ENCODE data around the gene PTPRK.

The PTPRK gene

DNA sequence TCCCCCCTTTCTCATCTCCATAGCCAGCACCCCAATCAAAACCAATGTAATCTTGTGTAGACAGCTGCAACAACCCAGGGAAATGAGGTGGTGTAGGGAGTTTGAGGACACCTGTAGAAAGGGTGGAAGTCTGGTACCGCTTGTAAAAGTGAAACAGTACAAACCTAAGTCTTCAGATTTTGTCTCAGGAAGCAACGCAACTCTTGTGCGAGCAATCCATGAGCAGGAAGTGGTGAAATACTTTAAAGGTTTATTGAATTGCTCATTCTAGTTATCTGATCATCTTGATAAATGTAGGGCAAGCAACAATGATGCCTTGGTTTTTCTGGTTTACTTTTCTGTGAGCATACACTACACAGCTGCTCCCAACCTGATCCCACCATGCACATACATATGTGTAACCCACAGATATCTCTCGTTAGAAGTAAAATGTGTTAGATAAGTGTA is 548.4 kb downstream of the PTPRK start:
- H3K79me2 ChIP-seq (ENCODE audit: low read length), result no peaks in the 10 kb centered on the region
- H3K9ac ChIP-seq (ENCODE audit: low read length), result no peak overlapping the region
- H3K27ac ChIP-seq (ENCODE audit: low read length), result no peak overlapping the region
- no peaks in the 10 kb centered on the region for H3K27me3 ChIP-seq (ENCODE audit: low read depth, low read length)
- H3K4me1 ChIP-seq (ENCODE audit: low read length), result no peaks in the 10 kb centered on the region
- no peak overlapping the region for H3K4me3 ChIP-seq (ENCODE audit: low read length)
- no peak overlapping the region for H3K4me2 ChIP-seq (ENCODE audit: low read length)
- no peak overlapping the region for H2AFZ ChIP-seq (ENCODE audit: low read depth, low read length)
- no peaks in the 10 kb centered on the region for H3K36me3 ChIP-seq (replicated peaks; ENCODE audit: low read depth, low read length)
- TF ChIP-seq EZH2phosphoT487 (IDR thresholded peaks at IDR 0.05; ENCODE audit: low read depth) (no peak), CTCF (IDR thresholded peaks at IDR 0.05; ENCODE audit: low read depth, low read length) (no peak)
- no peaks in the 10 kb centered on the region for H4K20me1 ChIP-seq (ENCODE audit: insufficient read depth, low read length)
- H3K9me3 ChIP-seq (ENCODE audit: insufficient read depth, low read length), result no peaks in the 10 kb centered on the region

DNA sequence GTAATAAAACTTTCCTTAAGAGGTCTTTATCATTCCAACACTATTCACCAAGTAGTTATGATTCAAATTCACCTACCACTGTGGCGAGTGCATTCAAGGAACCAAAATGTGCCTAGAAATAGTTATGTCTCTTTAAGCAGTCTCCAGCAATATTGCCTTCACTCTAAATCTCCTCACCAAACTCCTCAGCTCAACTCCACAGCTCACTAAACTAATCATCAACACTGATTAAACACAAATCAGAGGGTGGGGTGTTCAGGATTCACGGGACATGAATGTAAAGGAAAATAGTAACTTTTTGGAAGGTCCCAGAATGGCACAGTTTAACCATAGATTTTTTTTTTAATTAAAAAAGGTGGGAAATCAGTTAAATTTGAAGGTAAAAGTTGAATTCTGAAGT is 549.0 kb downstream of the PTPRK start:
- TF ChIP-seq CTCF (IDR thresholded peaks at IDR 0.05; ENCODE audit: low read depth, low read length) (no peak), EZH2phosphoT487 (IDR thresholded peaks at IDR 0.05; ENCODE audit: low read depth) (no peak)
- Histone ChIP-seq H3K27me3 (ENCODE audit: low read depth, low read length) (no peaks in the 10 kb centered on the region), H3K9ac (ENCODE audit: low read length) (no peak overlapping the region), H3K4me2 (ENCODE audit: low read length) (no peak overlapping the region), H3K4me3 (ENCODE audit: low read length) (no peak overlapping the region), H3K4me1 (ENCODE audit: low read length) (no peaks in the 10 kb centered on the region), H3K27ac (ENCODE audit: low read length) (no peak overlapping the region), H3K36me3 (replicated peaks; ENCODE audit: low read depth, low read length) (no peaks in the 10 kb centered on the region), H3K79me2 (ENCODE audit: low read length) (no peaks in the 10 kb centered on the region), H2AFZ (ENCODE audit: low read depth, low read length) (no peak overlapping the region), H3K9me3 (ENCODE audit: insufficient read depth, low read length) (no peaks in the 10 kb centered on the region), H4K20me1 (ENCODE audit: insufficient read depth, low read length) (no peaks in the 10 kb centered on the region)

GRCh38 chr6:127969701-127970100 is 550.7 kb downstream of the PTPRK start:
- Histone ChIP-seq H4K20me1 (ENCODE audit: insufficient read depth, low read length) (no peaks in the 10 kb centered on the region), H2AFZ (ENCODE audit: low read depth, low read length) (no peak overlapping the region), H3K4me2 (ENCODE audit: low read length) (no peak overlapping the region), H3K4me3 (ENCODE audit: low read length) (no peak overlapping the region), H3K36me3 (replicated peaks; ENCODE audit: low read depth, low read length) (no peaks in the 10 kb centered on the region), H3K27ac (ENCODE audit: low read length) (no peak overlapping the region), H3K4me1 (ENCODE audit: low read length) (no peaks in the 10 kb centered on the region), H3K9ac (ENCODE audit: low read length) (no peak overlapping the region), H3K9me3 (ENCODE audit: insufficient read depth, low read length) (no peaks in the 10 kb centered on the region), H3K79me2 (ENCODE audit: low read length) (no peaks in the 10 kb centered on the region), H3K27me3 (ENCODE audit: low read depth, low read length) (no peaks in the 10 kb centered on the region)
- TF ChIP-seq EZH2phosphoT487 (IDR thresholded peaks at IDR 0.05; ENCODE audit: low read depth) (no peak), CTCF (IDR thresholded peaks at IDR 0.05; ENCODE audit: low read depth, low read length) (no peak)

DNA sequence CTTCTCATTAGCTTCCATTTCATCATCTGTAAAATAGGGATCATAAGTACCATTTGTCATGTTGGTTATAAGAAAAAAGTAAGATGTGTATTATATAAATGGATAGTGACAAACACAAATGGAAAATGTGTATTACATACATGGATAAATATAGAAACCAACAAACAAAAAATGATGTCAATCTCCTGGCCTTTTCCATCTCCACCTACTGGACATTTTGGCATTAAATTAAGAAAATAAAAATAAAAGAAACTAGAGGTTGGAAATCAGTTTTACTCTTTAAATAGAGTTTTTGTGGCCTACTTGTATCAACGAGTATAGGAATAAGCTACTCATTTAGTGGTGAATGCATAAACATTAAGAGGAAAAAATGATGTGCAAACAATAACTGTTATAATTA is 552.0 kb downstream of the PTPRK start:
- no peaks in the 10 kb centered on the region for H3K9me3 ChIP-seq (ENCODE audit: insufficient read depth, low read length)
- H3K9ac ChIP-seq (ENCODE audit: low read length), result no peak overlapping the region
- H3K27me3 ChIP-seq (ENCODE audit: low read depth, low read length), result no peaks in the 10 kb centered on the region
- H3K27ac ChIP-seq (ENCODE audit: low read length), result no peak overlapping the region
- H2AFZ ChIP-seq (ENCODE audit: low read depth, low read length), result no peak overlapping the region
- no peaks in the 10 kb centered on the region for H3K36me3 ChIP-seq (replicated peaks; ENCODE audit: low read depth, low read length)
- no peaks in the 10 kb centered on the region for H4K20me1 ChIP-seq (ENCODE audit: insufficient read depth, low read length)
- no peaks in the 10 kb centered on the region for H3K4me1 ChIP-seq (ENCODE audit: low read length)
- no peaks in the 10 kb centered on the region for H3K79me2 ChIP-seq (ENCODE audit: low read length)
- no peak overlapping the region for H3K4me2 ChIP-seq (ENCODE audit: low read length)
- TF ChIP-seq EZH2phosphoT487 (IDR thresholded peaks at IDR 0.05; ENCODE audit: low read depth) (no peak), CTCF (IDR thresholded peaks at IDR 0.05; ENCODE audit: low read depth, low read length) (no peak)
- H3K4me3 ChIP-seq (ENCODE audit: low read length), result no peak overlapping the region

All from OCI-LY3 (cell line).